ENCODE results near the gene SORCS1.

Gene SORCS1

DNA sequence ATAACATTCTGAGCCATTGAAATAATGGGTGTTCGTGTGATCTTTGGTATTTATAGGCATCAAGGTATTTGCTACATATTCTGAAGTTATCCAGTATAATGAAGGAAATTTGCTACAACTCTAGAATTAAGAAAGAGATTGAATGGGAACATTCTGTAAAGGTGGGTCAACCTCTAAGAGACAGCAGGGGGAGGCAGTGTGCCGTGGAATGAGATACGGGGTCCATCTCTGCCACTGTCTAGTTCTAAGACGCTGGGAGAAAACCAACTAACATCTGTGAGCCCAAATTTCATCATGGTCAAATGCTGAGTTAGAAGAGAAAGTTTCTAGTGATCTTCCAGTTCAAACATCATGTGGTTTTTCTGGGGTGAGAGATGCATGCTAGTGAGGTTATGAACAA, 368.9 kb downstream of the SORCS1 start:
- peak; percentile 60 for DNase-seq

- DNase-seq = no peak
Measured at GRCh38 chr10:106793617-106794016, 370.9 kb downstream of the SORCS1 start.

GRCh38 chr10:106789623-106790022, 374.9 kb downstream of the SORCS1 start:
- DNase-seq = no peak

- no peak for DNase-seq
Measured at GRCh38 chr10:106788982-106789381, 375.5 kb downstream of the SORCS1 start.

GRCh38 chr10:106785528-106785927, 379.0 kb downstream of the SORCS1 start:
- no peak for DNase-seq

DNA sequence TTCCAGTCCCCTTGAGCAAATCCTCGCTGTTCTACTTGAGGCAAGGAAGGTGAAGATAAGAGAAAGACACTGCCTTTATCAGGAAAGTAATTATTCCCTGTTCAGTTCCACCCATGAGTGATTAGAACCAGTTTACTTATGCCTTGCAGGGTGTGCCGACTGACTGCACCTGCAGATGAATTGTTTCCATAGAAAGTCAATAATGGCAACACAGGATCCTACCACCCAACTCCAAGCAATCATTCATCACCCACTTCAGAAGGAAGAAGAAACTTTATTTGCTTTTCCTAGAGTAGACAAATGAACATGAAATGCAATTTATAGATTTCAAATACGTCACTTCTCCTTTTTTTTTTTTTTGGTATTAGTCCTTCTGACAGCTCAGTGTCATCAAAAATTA, 383.9 kb downstream of the SORCS1 start:
- DNase-seq = no peak

GRCh38 chr10:106777841-106778240, 386.7 kb downstream of the SORCS1 start:
- DNase-seq = no peak

DNA sequence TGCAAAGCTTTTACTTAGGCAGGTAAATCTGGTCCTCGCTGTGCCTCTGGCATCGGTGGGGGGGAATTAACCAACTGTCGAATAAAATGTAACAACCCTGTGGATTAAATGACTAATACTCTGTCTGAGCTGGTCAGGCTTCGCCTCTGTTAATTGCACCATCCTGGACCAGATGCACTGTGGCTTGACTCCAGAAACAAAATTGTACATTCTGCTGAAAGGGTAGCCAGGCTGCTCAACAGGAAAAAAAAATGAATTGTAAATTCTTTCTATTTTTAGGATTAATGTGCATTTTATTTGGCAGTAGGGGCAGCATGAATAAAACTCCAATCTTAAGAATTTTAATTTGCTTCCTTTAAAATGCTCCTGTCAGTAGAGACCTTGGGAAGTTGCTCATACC, 389.4 kb downstream of the SORCS1 start:
- no peak for DNase-seq

GRCh38 chr10:106772957-106773356, 391.5 kb downstream of the SORCS1 start:
- no peak for DNase-seq

GRCh38 chr10:106771154-106771553, 393.4 kb downstream of the SORCS1 start:
- no peak for DNase-seq

- DNase-seq = no peak
Measured at GRCh38 chr10:106768204-106768603, 396.3 kb downstream of the SORCS1 start.

DNA sequence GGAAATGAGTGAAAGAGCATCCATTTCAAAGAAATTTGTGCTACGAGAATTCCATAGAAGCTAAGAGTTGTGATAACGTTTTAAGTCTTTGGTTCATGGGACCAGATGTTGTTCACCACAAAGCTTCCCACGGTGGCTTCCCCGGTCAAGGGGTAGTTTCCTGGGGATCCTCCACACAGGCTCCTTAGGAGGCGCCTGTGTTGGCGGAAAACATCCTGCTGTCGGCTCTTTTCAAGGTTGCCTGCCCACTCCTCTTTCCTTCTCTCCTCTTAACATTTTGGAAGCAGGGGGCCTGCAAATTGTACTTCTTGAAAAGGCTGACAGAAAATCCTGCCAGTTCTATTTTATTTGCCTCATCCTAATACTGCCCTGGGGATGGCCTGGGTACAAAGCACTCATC, 398.6 kb downstream of the SORCS1 start:
- no peak for DNase-seq

DNA sequence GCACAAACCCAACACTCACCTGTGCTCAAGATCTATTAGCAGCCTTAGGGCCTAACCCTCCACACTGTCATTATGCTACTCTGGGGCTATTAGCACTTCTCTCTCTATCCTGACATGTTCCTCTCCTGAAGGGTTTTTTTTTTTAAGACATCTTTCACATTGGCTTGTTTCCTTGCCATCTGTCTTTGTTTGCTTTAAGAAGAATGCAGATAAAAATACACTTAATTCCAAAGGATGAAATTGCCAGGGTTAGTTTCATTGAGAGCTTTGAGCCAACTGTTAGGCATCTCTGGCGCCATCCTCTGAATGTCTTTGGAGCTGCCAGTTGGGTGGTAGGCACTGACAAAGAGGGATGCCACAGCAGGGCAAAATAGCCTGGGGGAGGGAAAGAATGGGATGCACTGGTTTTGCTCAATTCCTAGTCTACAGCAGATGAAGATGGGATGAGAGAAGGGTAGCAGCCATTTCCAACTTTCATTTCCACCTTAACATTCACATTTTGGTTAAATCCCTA, 399.2 kb downstream of the SORCS1 start:
- no peak for DNase-seq

- DNase-seq = no peak
Measured at GRCh38 chr10:106764360-106764759, 400.1 kb downstream of the SORCS1 start.

- DNase-seq = no peak
Measured at GRCh38 chr10:106761906-106762305, 402.6 kb downstream of the SORCS1 start.

DNA sequence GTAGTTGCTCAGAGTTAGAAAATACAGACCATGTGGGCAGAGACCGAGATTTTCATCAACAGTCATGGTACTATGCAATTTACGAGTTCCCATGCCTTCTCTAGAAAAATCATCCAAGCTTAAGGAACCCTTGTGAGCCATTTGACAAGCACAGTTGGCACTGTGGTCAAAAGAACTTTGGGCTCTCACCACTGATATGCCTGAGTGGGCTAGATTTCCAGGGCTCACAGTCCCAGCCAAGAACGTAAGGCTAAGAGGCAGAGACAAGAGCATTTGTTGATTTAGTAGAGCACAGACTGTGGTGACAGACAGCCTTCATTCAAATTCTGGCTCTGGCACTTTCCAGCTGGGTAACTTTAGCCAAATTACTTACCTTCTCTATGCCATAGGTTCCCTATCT, 407.0 kb downstream of the SORCS1 start:
- DNase-seq = no peak

GRCh38 chr10:106751091-106751490, 413.4 kb downstream of the SORCS1 start:
- no peak for DNase-seq

GRCh38 chr10:106746868-106747267, 417.6 kb downstream of the SORCS1 start:
- no peak for DNase-seq

GRCh38 chr10:106741006-106741530, 423.4 kb downstream of the SORCS1 start:
- peak; percentile 64 for DNase-seq

GRCh38 chr10:106740071-106740470, 424.4 kb downstream of the SORCS1 start:
- no peak for DNase-seq

DNA sequence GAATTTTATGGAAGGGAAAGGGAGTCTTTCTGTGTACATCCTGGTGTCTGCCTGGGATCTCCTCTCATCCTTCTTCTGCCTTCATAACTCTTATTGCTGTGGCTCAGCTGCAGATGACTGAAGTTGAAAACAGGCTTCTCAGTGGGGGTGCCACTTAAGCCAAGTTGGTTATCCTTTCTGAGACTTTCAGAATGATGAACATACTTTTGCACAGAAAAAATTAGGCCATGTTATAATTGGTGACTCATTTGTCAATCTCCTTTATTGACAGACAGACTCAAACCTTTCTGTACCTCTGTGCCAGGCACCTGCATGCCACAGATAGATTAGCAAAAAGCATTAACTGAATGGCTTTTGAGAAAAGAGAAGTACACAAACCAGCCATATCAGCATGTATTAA, 430.3 kb downstream of the SORCS1 start:
- no peak for DNase-seq

GRCh38 chr10:106728232-106728631, 436.3 kb downstream of the SORCS1 start:
- no peak for DNase-seq

GRCh38 chr10:106727170-106727569, 437.3 kb downstream of the SORCS1 start:
- no peak for DNase-seq

DNA sequence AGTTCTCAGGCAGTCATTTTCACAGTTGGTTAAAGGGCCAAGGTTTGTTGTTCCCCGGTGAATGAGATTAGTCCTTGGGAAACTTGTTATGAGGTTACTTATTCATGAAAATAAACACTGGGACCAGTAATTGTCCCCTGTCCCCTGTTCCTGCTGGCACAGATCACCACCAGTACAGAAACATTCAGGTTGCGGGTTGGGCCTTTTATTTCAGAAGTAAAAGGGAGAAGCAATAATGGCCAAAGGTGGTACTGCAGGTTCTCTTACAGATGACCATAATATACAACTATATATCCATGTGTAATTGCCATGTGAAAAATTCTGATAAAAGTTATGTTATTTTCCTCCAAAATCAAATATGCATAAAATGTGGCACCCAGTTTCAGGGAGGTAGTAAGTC, 442.0 kb downstream of the SORCS1 start:
- DNase-seq = no peak

GRCh38 chr10:106720683-106721082, 443.8 kb downstream of the SORCS1 start:
- no peak for DNase-seq

DNA sequence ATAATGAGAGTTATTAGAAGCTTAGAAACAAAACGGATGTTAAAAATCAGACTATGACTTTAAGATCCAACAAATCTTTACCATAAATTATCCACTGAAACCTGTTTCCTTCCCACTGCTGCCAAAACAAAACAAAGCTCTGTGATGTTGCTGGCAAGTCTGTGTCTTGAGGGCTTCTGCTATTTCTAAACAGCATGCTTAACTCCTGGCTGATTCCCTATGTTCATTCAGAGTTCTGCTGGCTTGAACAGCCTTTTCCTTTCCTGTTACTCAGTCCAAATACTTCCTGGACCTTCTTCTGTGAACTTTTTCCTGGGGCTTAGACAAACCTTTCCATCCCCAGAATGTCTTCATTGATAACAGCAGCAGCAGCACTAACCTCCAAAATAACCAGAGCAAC, 448.1 kb downstream of the SORCS1 start:
- DNase-seq = no peak
